Epithelial cell of esophagus (primary cell): ENCODE measurements around the gene PLA2G15.

Experiments used
- DNase-seq: peaks from one replicate; pipeline ENCODE4 v3.0.0; 2010; ENCODE audit warnings: low read depth
- H3K4me3 ChIP-seq: 2 replicates; pipeline ENCODE4 v1.5.1; 2011; ENCODE audit warnings: mild to moderate bottlenecking, low read length, control low read depth
- TF ChIP-seq, protein P1 (sequence below): IDR thresholded peaks from 2 replicates; pipeline ENCODE4 v1.5.1; 2011; ENCODE audit warnings: low read depth, mild to moderate bottlenecking, low read length, control low read depth, inconsistent platforms; ENCODE audit not compliant: insufficient read depth; ENCODE audit errors: missing control alignments

PLA2G15 gene

DNA sequence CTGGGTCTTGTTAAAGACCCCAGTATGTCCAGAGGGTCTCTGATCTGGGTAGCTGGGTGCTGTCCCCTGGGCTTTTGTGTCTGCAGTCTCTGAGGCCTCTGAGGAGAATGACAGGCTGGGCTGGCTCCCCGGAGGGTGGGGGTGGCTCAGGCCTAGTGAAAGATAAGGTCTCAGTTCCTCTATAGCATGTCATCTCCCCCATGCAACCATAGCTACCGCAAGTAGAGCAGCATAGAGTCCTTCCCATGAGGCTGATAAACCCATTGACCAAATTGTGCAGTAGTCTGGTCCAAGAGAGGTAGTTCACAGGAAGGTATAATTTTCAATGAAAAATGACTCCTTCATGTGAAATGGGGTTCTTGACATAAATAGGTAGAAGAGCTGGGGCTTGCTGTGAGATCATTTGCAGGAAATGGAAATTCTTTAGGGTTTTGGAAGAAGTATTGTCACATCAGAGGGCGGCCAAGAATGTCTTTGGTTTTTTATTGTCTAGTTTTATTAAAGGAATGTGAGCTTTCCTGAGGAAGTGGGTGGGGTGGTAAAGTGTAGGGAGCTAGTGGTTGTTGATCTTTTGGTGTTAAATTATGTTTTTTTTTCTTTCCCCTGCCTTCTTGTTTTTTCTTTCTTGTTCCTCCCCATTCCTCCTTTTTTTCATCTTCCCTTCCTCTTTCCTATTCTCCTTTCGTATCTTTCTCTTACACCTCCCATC is 44.6 kb downstream of the PLA2G15 start:
- TF ChIP-seq, protein P1, sequence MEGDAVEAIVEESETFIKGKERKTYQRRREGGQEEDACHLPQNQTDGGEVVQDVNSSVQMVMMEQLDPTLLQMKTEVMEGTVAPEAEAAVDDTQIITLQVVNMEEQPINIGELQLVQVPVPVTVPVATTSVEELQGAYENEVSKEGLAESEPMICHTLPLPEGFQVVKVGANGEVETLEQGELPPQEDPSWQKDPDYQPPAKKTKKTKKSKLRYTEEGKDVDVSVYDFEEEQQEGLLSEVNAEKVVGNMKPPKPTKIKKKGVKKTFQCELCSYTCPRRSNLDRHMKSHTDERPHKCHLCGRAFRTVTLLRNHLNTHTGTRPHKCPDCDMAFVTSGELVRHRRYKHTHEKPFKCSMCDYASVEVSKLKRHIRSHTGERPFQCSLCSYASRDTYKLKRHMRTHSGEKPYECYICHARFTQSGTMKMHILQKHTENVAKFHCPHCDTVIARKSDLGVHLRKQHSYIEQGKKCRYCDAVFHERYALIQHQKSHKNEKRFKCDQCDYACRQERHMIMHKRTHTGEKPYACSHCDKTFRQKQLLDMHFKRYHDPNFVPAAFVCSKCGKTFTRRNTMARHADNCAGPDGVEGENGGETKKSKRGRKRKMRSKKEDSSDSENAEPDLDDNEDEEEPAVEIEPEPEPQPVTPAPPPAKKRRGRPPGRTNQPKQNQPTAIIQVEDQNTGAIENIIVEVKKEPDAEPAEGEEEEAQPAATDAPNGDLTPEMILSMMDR: no peak
- DNase-seq: no peak
- H3K4me3 ChIP-seq: no peak overlapping the region

DNA sequence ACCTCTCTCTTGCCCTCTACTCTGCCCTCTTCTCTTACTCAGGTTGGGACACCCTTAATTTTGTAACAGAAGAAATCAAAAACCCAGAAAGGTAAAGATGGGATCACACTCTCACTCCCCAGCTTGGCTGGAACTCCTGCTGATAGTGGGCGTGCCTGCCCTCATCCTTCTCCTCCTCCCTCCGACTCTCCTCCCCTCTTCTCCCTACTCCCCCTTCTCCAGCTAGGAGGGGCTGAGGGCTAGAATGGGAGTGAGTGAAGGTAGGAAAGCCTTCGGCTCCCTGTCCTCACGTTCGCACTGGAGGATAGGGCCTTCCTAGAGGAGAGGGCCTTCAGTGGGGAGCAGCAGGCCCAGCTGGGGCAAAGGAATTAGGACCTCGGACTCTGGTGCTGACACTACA is 45.3 kb downstream of the PLA2G15 start:
- no peak overlapping the region for H3K4me3 ChIP-seq
- TF ChIP-seq, protein P1: no peak
- no peak for DNase-seq

DNA sequence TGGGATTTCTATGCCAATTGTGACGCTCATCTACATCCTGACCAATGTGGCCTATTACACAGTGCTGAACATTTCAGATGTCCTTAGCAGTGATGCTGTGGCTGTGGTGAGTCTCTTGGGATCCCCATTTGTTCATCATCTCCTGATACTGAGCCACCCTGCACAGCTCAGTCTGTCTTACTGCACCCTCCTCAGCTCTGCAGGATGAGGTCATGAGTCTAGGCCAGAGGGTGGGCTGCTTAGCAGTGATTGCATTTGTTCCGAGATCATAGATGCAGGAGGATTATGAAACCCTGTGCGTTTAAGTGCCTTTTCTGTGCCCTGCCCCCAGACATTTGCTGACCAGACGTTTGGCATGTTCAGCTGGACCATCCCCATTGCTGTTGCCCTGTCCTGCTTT is 46.1 kb downstream of the PLA2G15 start:
- H3K4me3 ChIP-seq: no peak overlapping the region
- DNase-seq: no peak
- TF ChIP-seq, protein P1: no peak

DNA sequence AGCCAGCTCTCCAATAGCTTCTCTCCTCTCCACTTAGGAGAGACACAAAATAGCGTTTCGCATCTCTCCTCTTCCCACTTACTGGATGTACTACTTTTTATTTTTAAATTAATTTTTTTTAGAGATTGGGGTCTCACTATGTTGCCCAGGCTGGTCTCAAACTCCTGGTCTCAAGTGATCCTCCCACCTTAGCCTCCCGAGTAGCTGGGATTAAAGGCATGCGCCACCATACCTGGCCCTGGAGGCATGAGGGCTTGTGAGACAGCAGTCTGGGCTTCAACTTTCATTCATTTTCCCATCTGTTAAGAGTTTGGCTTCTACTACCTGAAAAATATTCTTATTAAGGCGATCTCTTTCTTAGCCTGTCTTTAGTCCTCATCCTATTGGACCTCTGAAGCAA is 47.3 kb downstream of the PLA2G15 start:
- TF ChIP-seq, protein P1: no peak
- no peak for DNase-seq
- no peak overlapping the region for H3K4me3 ChIP-seq

DNA sequence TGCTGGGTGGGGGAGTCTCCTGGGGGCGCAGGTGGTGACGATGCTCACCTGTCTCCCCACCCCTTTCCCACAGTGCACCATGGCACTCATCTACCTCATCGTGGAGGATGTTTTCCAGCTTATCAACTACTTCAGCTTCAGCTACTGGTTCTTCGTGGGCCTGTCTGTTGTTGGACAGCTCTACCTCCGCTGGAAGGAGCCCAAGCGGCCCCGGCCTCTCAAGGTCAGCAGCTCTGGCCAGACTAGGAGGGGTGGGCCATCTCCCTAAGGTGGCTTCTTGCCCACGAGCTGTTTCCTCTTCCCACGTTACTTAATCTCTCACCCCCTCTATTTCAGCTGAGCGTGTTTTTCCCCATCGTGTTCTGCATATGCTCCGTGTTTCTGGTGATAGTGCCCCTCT is 51.1 kb downstream of the PLA2G15 start:
- no peak overlapping the region for H3K4me3 ChIP-seq
- no peak for DNase-seq
- TF ChIP-seq, protein P1: no peak

DNA sequence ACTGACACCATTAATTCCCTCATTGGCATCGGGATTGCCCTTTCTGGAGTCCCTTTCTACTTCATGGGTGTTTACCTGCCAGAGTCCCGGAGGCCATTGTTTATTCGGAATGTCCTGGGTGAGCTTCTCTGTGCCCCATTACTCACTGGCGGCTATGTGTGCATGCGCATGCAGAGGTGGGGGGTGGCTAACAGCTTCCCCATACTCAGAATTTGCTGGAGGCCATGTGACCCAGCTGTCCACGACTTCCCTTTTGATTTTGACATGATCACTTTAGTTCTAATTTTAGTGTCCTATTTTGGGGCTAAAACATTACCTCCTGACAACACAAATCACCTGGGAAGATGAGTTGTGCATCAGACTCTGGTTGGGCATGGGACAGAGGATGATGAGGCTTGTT is 51.5 kb downstream of the PLA2G15 start:
- DNase-seq: no peak
- no peak overlapping the region for H3K4me3 ChIP-seq
- TF ChIP-seq, protein P1: no peak

DNA sequence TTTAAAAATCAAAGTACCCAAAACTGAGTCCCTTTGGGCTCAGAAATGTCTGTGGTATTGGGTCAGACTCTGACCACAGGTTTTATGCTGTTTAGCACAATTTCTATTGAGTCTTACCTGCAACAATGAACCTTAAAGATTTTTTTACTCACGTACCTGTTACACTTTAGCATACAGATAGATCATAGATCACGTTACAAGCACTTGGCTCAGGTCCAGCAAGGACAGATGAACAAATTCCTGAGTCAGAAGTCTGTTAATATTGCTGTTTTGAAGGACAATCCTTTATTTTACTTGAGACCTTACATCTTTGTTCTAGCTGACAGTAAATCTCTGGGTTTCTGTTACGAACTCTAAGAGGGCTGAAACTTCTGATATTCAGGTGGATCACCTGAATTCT is 52.7 kb downstream of the PLA2G15 start:
- H3K4me3 ChIP-seq: no peak overlapping the region
- DNase-seq: peak; percentile 81
- TF ChIP-seq, protein P1: no peak
